ENCODE results near the gene LYL1. TPM values are rescaled to one million over a fixed set of nuclear protein-coding genes. Genes with fewer than 3 reads are reported as not detected.

LYL1 gene
- total and polyA plus RNA-seq, 9 of the 15 experiments (the other 6 are each of a cell fraction or from before 2014, with no cell fraction given), result 1.3 to 266 (median 34.0) TPM

GRCh38 chr19:13151605-13152355 lies 49.1 kb upstream of the LYL1 start (continued):
- TF ChIP-seq ZNF644 (tag; IDR thresholded peaks at IDR 0.05; ENCODE audit: low read depth), result no peak
- peak; percentile 22 for TF ChIP-seq ARID4B (CRISPR knock-in tag; IDR thresholded peaks at IDR 0.05)
- TF ChIP-seq ARNT (IDR thresholded peaks at IDR 0.05), result no peak
- TF ChIP-seq FOS (IDR thresholded peaks at IDR 0.05; ENCODE audit: extremely low read depth, insufficient read length), result no peak
- TF ChIP-seq TCF7 (IDR thresholded peaks at IDR 0.05; ENCODE audit: borderline replicate concordance), result no peak
- TF ChIP-seq KDM1A (IDR thresholded peaks at IDR 0.05), result no peak
- TF ChIP-seq MAFF (IDR thresholded peaks at IDR 0.05; ENCODE audit: low read length), result no peak
- TF ChIP-seq SMARCB1 (IDR thresholded peaks at IDR 0.05; ENCODE audit: insufficient read length, low read depth), result no peak
- TF ChIP-seq MCM3 (IDR thresholded peaks at IDR 0.05), result no peak
- no peak; the same call in 1 of the 2 replicates for TF ChIP-seq HINFP (tag; conservative IDR thresholded peaks at IDR 0.05; ENCODE audit: low read depth)
- TF ChIP-seq ZFP30 (CRISPR knock-in tag; IDR thresholded peaks at IDR 0.05; ENCODE audit: borderline replicate concordance), result no peak
- TF ChIP-seq FOXP1 (CRISPR knock-in tag; IDR thresholded peaks at IDR 0.05), result no peak
- no peak for TF ChIP-seq FOXA1 (IDR thresholded peaks at IDR 0.05; ENCODE audit: borderline replicate concordance)
- peak; percentile 66 for TF ChIP-seq TAF9B (IDR thresholded peaks at IDR 0.05; ENCODE audit: partially characterized antibody)
- no peak for TF ChIP-seq SNAPC5 (CRISPR knock-in tag; IDR thresholded peaks at IDR 0.05)
- TF ChIP-seq ZKSCAN1 (IDR thresholded peaks at IDR 0.05; ENCODE audit: low read depth, low read length), result 0 out of 2 replicates have a peak, but pooled peaks have one; percentile 39
- TF ChIP-seq ZNF143 (CRISPR knock-in tag; IDR thresholded peaks at IDR 0.05), result no peak
- TF ChIP-seq SREBF1 (IDR thresholded peaks at IDR 0.05; ENCODE audit: borderline replicate concordance, low read depth, low read length), result no peak
- peak; percentile 63 for TF ChIP-seq USF1 (CRISPR knock-in tag; IDR thresholded peaks at IDR 0.05)
- no peak for TF ChIP-seq ZNF384 (IDR thresholded peaks at IDR 0.05; ENCODE audit: low read depth, low read length)
- no peak; a peak in 1 of 4 replicates for TF ChIP-seq RCOR1 (IDR thresholded peaks at IDR 0.05; ENCODE audit: borderline replicate concordance in 1 of 2, low read depth in 2 of 2, low read length in 2 of 2)

Data from K562 (cell line).